Thyroid gland (tissue), 4 donors: ENCODE measurements around the gene AADACL2. TPM values are rescaled to one million over a fixed set of nuclear protein-coding genes. Genes with fewer than 3 reads are reported as not detected.
"Not testable (repeated sequence)": the region's sequence is repeated elsewhere in the genome, so short reads cannot be mapped to it uniquely, and the experiment has no call there.

Experiments
- DNase-seq, 2 donors: peaks; one replicate each; pipeline ENCODE4 v3.0.0-alpha.2; 2019
- H3K27ac ChIP-seq, 3 donors: fragments of 200-600 bp; sonication (generic); 1 replicate in 2 of 3; 2 replicates in 1 of 3; pipeline ENCODE4 v1.5.1; 2016 to 2019; ENCODE audit warnings: mild to moderate bottlenecking in 1 of 3, moderate library complexity in 1 of 3
- H3K27me3 ChIP-seq: fragments of 200-600 bp; sonication (generic); one replicate; pipeline ENCODE4 v1.5.1; 2019
- H3K36me3 ChIP-seq, 2 donors: fragments of 200-600 bp; sonication (generic); one replicate each; pipeline ENCODE4 v1.5.1; 2016 to 2019
- H3K4me1 ChIP-seq, 2 donors: fragments of 200-600 bp; sonication (generic); one replicate each; pipeline ENCODE4 v1.5.1; 2017 to 2019
- H3K4me3 ChIP-seq, 3 donors: fragments of 200-600 bp; sonication (generic); replicated peaks in 1 of 3; 1 replicate in 2 of 3; 2 replicates in 1 of 3; pipeline ENCODE4 v1.5.1; 2016; ENCODE audit warnings: mild to moderate bottlenecking in 1 of 3
- H3K9me3 ChIP-seq: fragments of 200-600 bp; sonication (generic); one replicate; pipeline ENCODE4 v1.5.1; 2017
- POLR2A ChIP-seq, 2 donors: fragments of 450-650 bp; IDR thresholded peaks; one replicate each; pipeline ENCODE4 v1.6.1; 2017; ENCODE audit warnings: antibody characterized with exemption in 2 of 2, mild to moderate bottlenecking in 2 of 2, moderate library complexity in 1 of 2
- WGBS, 2 donors: methylation state at CpG; one replicate each; pipeline ENCODE4 v1.1.5; 2017; 5-methylcytosine and 5-hydroxymethylcytosine counted together
- intact Hi-C: fragments of 100-400 bp; cut with DNase I; formaldehyde crosslinking; loops from one replicate; pipeline ENCODE4 v1.15.1; 2023
- total RNA-seq, 4 donors: library from RNA; depleted of rRNA; stranded (reverse); fragments of >200 nt; gene quantifications; one replicate each; pipeline ENCODE4 v1.2.3, GENCODE V29; 2016
- TF ChIP-seq, protein P1 (sequence below), 6 experiments: fragments of 200-600 bp in 3 of 6; fragments of 450-650 bp in 3 of 6; sonication (generic) in 3 of 6; IDR thresholded peaks; one replicate each; pipeline ENCODE4 v1.5.1; 2016 to 2019; ENCODE audit warnings: antibody characterized with exemption in 6 of 6, mild to moderate bottlenecking in 2 of 6, inconsistent platforms in 1 of 6, moderate library complexity in 1 of 6

Gene AADACL2
- total RNA-seq, 4 donors from 2014 or later: not detected

DNA sequence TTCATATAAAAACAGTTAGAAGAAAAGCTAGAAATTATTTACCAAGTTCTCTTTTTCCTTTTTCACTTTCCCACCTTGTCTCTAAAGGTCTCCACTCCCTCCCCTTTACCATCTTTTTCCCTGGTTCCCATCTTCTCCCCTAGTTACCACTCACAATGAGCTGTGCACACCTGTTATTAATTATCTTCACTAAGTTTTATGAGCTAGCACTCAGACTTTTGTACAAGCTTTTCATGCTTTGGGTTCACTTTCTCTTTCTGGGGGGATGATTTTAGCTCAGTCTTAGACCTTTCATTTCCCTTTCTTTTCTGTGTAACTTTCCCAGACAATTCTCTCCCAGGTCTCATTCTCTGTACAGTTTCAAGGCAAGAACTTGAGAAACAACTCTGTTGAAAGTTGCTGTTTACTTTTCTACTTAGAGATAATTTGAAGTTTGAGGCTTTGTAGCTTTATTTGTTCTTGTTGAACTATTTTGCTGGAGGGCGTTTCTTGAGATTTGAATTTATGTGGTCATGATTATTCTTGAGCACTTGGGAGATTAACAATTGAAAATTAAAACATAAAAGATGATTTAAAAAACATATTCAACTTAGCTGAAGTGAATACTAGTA, 56.2 kb downstream of the AADACL2 start:
- H3K27ac ChIP-seq: no peak overlapping the region
- no peaks in the 10 kb centered on the region for H3K9me3 ChIP-seq
- H3K4me3 ChIP-seq: no peak overlapping the region
- intact Hi-C loops: no loop called here
- H3K4me1 ChIP-seq: no peaks in the 10 kb centered on the region
- no peak for DNase-seq
- no peaks in the 10 kb centered on the region for H3K36me3 ChIP-seq
- 78 to 88% methylated on average over 1 of the region's 1 CpG for WGBS, 2 donors
- TF ChIP-seq, protein P1, sequence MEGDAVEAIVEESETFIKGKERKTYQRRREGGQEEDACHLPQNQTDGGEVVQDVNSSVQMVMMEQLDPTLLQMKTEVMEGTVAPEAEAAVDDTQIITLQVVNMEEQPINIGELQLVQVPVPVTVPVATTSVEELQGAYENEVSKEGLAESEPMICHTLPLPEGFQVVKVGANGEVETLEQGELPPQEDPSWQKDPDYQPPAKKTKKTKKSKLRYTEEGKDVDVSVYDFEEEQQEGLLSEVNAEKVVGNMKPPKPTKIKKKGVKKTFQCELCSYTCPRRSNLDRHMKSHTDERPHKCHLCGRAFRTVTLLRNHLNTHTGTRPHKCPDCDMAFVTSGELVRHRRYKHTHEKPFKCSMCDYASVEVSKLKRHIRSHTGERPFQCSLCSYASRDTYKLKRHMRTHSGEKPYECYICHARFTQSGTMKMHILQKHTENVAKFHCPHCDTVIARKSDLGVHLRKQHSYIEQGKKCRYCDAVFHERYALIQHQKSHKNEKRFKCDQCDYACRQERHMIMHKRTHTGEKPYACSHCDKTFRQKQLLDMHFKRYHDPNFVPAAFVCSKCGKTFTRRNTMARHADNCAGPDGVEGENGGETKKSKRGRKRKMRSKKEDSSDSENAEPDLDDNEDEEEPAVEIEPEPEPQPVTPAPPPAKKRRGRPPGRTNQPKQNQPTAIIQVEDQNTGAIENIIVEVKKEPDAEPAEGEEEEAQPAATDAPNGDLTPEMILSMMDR (IDR thresholded peaks at IDR 0.05): no peak
- TF ChIP-seq POLR2A (IDR thresholded peaks at IDR 0.05): no peak
- no peaks in the 10 kb centered on the region for H3K27me3 ChIP-seq

DNA sequence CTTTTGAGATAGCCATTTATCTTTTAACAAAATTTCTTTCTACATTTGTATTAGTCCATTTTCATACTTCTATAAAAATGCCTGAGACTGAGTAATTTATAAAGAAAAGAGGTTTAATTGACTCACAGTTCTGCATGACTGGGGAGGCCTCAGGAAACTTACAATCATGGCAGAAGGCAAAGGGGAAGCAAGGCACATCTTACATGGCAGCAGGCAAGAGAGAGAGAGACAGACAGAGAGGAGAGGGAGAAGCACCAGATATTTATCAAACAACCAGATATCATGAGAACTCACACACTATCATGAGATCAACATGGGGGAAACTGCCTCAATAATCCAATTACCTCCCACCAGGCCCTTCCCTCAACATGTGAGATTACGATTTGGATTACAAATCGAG, 57.0 kb downstream of the AADACL2 start:
- DNase-seq, intact Hi-C loops, H3K4me3 ChIP-seq, H3K27ac ChIP-seq, H3K9me3 ChIP-seq, H3K36me3 ChIP-seq, H3K4me1 ChIP-seq, H3K27me3 ChIP-seq: not testable (repeated sequence)
- 94 to 98% methylated on average over 2 of the region's 2 CpGs for WGBS, 2 donors

DNA sequence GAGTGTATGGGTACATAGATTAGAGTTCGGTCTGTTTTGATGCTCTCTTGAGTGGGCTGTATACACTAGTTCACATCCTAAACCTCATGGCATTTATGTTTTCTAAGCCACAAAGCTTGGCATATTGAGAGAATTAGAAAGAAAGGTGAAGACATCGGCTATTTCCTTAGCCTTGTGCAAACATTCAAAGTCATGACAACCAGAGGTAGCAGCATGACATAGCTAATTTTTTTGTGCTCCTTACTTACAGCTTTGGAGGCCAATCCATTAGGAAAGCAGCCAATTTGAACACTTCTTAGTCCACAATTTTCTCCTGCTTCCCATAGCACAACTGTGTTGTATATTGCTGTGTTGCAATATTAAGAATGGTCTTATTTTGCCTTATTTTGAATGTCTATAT, 58.7 kb downstream of the AADACL2 start:
- Histone ChIP-seq H3K4me3 (no peak overlapping the region), H3K4me1 (no peaks in the 10 kb centered on the region), H3K27me3 (no peaks in the 10 kb centered on the region), H3K36me3 (no peaks in the 10 kb centered on the region), H3K27ac (no peak overlapping the region), H3K9me3 (no peaks in the 10 kb centered on the region)
- TF ChIP-seq POLR2A (IDR thresholded peaks at IDR 0.05): no peak
- TF ChIP-seq, protein P1 (IDR thresholded peaks at IDR 0.05): no peak
- WGBS, 2 donors: 93 to 95% methylated on average over 2 of the region's 2 CpGs
- DNase-seq: no peak
- intact Hi-C loops: no loop called here

DNA sequence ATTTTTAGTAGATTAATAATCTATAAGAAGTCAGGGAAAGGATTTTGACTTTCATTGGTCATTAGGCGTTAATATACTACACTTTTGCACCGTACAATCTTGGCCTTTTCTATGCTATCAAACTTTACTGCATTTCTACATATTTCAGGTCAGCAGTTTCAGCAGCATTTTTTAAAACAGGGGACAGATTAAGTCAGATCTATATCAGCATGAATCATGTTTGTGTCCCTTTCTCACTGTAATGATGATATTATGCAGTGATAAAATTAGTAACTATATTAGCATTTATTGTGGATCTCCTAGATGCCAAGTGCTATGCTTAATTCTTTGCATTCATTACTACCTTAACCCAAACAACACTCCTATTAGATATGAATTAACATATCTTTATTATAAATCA, 59.9 kb downstream of the AADACL2 start:
- H3K27ac ChIP-seq: no peak overlapping the region
- WGBS, 2 donors: 49 to 71% methylated on average over 2 of the region's 2 CpGs

DNA sequence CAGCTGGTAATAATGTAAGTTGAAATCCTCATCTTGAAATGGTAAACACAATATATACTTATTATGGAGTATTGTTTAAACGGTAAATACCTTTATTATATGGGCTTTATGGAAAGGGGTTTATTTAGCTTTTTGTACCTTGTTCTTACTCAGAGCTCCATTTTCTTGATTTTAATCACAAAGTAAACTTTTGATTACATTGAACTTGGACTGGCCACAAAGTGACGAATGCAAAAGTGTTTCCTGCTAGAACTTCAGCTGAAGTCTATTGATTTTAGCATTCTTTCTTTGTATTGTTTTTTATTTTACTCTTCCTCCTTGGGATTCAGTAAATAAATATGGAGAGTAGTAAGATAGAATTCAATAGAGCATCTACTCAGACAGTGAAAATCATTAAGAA, 60.4 kb downstream of the AADACL2 start:
- Histone ChIP-seq H3K4me3 (no peak overlapping the region), H3K4me1 (no peaks in the 10 kb centered on the region), H3K9me3 (no peaks in the 10 kb centered on the region), H3K36me3 (no peaks in the 10 kb centered on the region), H3K27ac (no peak overlapping the region), H3K27me3 (no peaks in the 10 kb centered on the region)
- TF ChIP-seq, protein P1 (IDR thresholded peaks at IDR 0.05): no peak
- TF ChIP-seq POLR2A (IDR thresholded peaks at IDR 0.05): no peak
- DNase-seq: no peak
- WGBS, 2 donors: 93 to 94% methylated on average over 2 of the region's 2 CpGs
- intact Hi-C loops: no loop called here

More for the DNA sequence above, 59.9 kb downstream of the AADACL2 start:
- intact Hi-C loops: no loop called here
- Histone ChIP-seq H3K27me3 (no peaks in the 10 kb centered on the region), H3K36me3 (no peaks in the 10 kb centered on the region), H3K4me3 (no peak overlapping the region), H3K9me3 (no peaks in the 10 kb centered on the region), H3K4me1 (no peaks in the 10 kb centered on the region)
- DNase-seq: no peak
- no peak for TF ChIP-seq POLR2A (IDR thresholded peaks at IDR 0.05)
- TF ChIP-seq, protein P1 (IDR thresholded peaks at IDR 0.05): no peak
